NCI-H1417 (cell line): Measurements from ENCODE around the gene MFAP4.

Experiments used
- DNase-seq, 3 experiments: peaks; one replicate each; lab custom pipeline; 2025; lab: John Stamatoyannopoulos, UW

MFAP4 gene

GRCh38 chr17:19333736-19334290 is 53.2 kb downstream of the MFAP4 start:
- DNase-seq: no peak
